NCI-H446 (cell line): ENCODE results near the gene MKLN1.
"Not testable (repeated sequence)": the region's sequence is repeated elsewhere in the genome, so short reads cannot be mapped to it uniquely, and the experiment has no call there.

Experiments
- DNase-seq, 2 experiments: peaks; one replicate each; lab custom pipeline; 2025; lab: John Stamatoyannopoulos, UW

MKLN1 gene

GRCh38 chr7:131312838-131313237 is 14.8 kb upstream of the MKLN1 start:
- DNase-seq: no peak

DNA sequence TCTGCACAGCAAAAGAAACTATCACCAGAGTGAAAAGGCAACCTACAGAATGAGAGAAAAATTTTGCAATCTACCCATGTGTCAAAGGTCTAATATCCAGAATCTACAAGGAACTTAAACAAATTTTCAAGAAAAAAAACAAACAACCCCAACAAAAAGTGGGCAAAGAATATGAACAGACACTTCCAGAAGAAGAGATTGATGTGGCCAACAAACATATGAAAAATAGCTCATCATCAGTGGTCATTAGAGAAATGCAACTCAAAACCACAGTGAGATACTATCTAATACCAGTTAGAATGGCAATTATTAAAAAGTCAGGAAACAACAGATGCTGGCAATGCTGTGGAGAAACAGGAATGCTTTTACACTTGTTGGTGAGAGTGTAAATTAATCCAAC is 7.1 kb upstream of the MKLN1 start:
- DNase-seq: no peak

DNA sequence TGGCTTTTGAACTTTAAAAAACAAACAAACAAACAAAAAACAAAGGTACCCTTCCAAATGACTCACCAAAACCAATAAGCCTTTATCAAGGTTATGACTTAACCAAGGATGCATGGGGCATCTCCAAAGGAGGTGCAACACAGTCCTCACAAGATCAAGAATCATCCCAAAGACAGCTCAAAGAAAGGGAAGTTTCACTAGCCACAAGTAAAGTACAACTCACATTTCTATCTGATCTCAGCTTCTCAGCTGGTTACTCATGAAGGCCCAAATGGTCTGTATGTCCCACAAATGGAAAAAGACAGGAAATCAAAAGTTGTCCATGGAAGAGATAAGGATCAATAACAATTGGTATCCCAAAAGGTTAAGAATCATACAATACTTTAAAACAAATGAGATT is 6.0 kb upstream of the MKLN1 start:
- no peak for DNase-seq

DNA sequence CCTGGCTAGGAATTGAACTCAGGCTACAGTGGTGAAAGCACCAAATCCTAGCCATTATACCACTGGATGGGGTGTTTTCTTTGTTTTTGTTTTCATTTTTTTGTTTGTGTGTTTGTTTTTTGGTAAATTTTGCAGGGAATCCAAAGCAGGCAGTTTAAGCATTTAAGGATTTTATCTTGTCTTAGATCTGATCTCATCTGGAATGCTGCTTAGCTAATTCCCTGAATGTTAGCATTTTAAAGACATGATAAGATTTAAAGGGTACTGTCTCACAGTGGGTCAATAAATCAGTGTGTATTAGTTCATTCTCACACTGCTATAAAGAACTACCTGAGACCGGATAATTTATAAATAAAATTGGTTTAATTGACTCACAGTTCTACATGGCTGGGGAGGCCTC is 5.6 kb upstream of the MKLN1 start:
- no peak for DNase-seq

- no peak for DNase-seq
Observed at GRCh38 chr7:131322861-131323260, 4.8 kb upstream of the MKLN1 start.

- DNase-seq: no peak
Observed at GRCh38 chr7:131325179-131325840, 2.4 kb upstream of the MKLN1 start.

GRCh38 chr7:131326576-131326975 is 1.1 kb upstream of the MKLN1 start:
- no peak for DNase-seq

DNA sequence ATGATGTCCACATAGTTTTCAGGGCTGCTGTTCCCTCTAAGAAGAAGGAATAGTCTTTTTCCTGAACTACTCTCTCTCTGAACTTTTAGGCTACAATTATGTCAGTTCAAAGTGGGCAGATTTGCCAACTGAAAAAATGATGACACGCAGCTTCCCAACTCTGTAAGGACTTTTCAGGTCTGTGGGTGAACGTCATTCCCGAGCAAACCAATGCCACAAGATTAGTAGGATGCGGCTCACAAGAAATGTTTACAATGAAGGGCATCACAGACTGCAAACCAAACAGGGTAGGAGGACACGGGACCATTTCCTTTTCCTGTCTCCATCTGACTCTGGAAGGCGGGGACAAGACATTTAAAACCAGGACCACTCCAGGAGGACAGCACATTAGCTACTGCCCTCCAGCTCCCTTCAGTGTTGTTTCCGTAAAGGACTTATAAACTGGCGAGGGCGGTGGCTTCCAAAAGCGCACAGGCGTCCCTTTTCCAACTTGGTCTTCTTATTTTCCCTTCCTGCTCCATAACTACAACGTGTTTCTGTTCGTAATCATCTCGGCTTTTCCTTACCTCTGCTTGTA is 539 bp upstream of the MKLN1 start:
- peak in 1 of 2 experiments; percentile 24 for DNase-seq

- no peak for DNase-seq
Observed at GRCh38 chr7:131328377-131329175, 900 bp downstream of the MKLN1 start.

DNA sequence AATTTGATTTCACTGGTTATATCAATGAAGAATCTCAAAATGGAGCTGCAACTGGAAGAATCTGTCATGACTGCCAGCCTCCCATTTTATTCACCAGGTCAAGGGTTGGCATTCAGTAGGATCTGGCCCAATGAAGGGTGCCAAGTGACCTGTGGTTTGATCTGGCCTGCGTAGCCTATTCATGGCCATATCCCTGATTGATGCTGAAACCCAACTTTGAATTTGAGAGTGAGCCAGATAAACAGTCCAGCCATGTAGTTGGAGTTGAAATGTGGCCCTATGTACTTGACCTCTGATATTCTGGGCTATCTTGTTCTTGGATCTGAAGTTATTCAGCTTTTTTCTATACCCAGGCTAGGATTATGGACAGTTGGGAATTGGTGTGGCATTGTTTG is 1.5 kb downstream of the MKLN1 start:
- no peak for DNase-seq

DNA sequence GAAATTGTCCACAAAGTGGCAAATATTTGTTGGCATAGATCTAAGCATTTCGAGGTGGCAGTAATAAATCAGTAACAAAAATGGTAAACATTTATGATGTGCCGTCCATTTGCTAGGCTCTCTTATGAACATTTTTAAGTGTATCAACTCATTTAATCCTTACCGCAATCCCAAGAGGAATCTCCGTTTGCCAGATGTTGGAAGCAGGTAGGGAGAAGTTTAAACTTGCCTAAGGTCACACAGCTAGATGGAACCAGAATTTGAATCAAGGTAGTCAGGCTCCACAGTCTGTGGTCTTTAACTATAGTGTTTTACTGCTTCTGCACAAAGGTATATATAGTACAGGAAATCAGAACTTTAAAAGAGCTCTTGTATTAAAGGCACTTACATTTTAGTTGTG is 2.6 kb downstream of the MKLN1 start:
- DNase-seq: no peak

DNA sequence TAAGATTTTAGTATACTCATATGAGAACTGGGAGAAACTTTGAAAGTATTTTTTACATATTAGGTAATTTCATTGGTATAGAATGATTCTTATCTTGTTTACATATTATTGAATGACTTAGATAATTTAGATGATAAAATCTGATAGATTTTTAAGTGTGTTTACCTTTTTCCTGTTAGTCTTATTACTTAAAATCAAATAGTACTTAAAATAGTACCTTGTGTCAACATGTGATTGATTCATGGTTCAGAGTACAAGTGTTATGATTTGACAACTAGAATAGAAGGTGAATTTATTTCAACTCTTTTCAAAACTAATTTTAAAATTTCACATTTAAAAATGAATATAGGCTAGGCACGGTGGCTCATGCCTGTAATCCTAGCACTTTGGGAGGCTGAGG is 4.1 kb downstream of the MKLN1 start:
- no peak for DNase-seq

- DNase-seq: not testable (repeated sequence)
Observed at GRCh38 chr7:131332729-131333128, 5.1 kb downstream of the MKLN1 start.

DNA sequence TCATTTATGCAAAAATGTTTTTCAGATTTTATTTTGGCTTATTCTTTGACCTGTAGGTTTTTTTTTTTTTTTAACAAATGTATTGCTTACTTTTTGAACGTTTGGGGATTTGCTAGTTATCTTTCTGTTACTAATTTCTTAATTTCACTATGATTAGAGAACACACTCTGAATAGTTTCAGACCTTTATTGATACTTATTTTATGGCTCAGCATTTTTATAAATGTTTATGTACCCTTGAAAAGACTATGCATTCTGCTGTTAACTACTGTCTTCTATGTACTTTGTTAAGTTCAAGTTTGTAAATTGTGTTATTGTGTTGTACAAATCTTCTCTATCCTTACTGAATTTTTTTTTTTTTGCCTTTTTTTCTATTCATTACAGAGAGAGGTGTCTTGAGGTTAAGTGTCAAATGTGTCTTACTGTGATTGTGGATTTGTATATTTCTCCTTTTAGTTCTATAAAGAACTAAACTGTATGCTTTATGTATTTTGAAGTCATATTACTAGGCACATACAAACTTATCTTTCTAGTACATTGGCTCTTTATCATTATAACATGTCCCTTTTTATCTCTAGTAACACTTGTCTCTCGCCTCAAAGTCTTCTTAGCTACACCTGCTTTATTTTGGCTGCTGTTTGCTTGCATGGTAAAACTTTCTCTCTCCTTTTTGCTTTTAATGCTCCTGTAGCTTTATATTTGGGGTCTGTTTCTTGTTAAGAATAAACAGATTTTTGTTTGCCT is 8.1 kb downstream of the MKLN1 start:
- DNase-seq: no peak

DNA sequence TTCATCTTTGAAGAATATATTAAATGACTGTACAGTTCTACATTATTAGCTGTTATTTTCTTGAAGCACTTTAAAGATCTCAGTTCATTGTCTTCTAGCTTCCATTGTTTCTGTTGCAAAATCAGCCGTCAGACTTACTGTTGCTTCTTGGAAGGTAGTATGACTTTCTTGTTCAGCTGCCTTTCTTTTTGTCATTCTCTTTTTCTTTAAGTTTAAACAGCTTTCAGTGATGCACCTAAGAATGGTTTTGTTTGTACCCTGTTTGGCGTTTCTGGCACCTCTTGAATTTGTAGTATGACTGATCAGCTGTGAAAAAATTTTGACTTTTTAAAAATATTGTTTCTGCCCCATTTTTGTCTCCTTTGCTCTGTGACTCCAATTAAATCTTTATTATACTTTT is 9.3 kb downstream of the MKLN1 start:
- DNase-seq: no peak

DNA sequence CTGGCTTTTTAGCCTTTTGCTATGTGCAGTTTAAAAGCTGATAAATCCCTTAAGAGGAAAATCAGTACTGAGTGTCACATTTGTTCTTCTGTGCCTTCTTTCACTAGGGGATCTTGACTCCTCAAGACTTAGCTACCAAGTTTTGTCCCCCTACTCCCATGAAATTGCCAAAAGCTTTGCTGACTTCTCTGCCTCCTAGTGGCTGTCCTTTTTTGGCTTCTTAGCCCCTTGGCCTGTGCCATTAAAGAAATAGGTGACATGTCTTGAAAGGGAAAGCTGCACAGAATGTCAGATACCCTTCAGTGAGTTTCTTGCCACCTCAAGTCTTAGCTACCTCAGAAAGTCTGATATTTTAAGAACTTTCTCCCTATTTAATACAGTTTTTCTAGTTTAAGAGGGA is 10.5 kb downstream of the MKLN1 start:
- DNase-seq: no peak

GRCh38 chr7:131338691-131339390 is 11.2 kb downstream of the MKLN1 start:
- DNase-seq: no peak

DNA sequence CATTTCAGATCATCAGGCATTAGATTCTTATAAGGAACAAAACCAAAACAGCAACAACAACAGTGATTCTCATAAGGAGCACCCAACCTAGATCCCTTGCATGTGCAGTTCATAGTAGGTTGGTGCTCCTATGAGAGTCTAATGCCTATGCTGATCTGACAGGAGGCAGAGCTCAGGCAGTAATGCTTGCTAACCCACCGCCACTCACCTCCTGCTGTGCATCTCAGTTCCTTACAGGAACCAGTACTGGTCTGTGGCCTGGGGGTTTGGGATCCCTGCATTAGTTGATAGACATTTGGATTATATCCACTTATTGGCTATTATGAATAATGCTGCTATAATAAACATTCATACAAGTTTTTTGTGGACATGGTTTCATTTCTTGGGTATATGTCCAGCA is 14.0 kb downstream of the MKLN1 start:
- no peak for DNase-seq

DNA sequence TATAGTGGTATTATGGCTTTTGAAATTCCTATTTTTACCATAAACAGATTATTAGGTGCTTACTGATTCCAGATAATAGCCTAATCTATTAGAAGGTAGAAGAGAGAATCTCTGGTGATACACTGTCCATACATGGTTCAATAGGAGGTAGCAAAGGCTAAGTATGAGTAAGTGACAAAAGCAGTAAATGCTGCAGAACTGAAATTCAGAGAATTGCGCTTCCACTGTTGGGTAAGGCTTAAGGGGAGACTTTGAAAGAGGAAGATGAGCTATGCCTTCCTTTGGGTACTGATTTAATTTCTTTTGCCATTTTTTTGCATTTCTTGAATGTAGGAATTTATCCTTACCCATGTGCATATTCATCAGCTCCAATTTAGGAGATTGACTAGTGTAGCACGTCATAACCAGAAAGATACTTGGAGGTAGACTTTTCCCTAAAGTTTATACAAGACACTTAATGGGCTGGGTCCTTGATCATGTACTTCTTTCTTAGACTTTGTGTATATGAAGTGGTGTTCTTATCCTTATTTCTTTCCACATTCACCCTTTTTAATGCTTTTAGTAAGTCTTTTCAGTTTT is 15.3 kb downstream of the MKLN1 start:
- DNase-seq: no peak

- DNase-seq: no peak
Observed at GRCh38 chr7:131346885-131347592, 19.4 kb downstream of the MKLN1 start.

GRCh38 chr7:131352032-131352431 is 24.4 kb downstream of the MKLN1 start:
- no peak for DNase-seq
